C4-2B (cell line): ENCODE measurements around the gene CRADD.

Experiments used
- CTCF ChIP-seq: fragments of 450-650 bp; conservative IDR thresholded peaks from 2 replicates; pipeline ENCODE4 v1.5.1; 2017; ENCODE audit warnings: mild to moderate bottlenecking
- ZFX ChIP-seq: fragments of 450-650 bp; IDR thresholded peaks from 2 replicates; pipeline ENCODE4 v1.6.1; 2017

GRCh38 chr12:93674386-93674785 lies 2.8 kb upstream of the CRADD start:
- TF ChIP-seq CTCF (no peak), ZFX (no peak)
